HG03097 (cell line): ENCODE data around the gene RAB30.

Experiments used
- ATAC-seq: cut with Tn5 transposase; IDR thresholded peaks from one replicate; pipeline ENCODE4 v1.9.1; 2021; ENCODE audit not compliant: unreplicated experiment, low FRiP score

RAB30 gene

GRCh38 chr11:83072350-83073242, 899 bp upstream of the RAB30 start:
- ATAC-seq: no peak

- ATAC-seq: no peak
Measured at GRCh38 chr11:83070731-83071566, 748 bp downstream of the RAB30 start.

GRCh38 chr11:83070044-83070701, 1.5 kb downstream of the RAB30 start:
- ATAC-seq: no peak

- ATAC-seq: no peak
Measured at GRCh38 chr11:83069441-83070043, 2.2 kb downstream of the RAB30 start.

GRCh38 chr11:83068568-83068967, 3.1 kb downstream of the RAB30 start:
- no peak for ATAC-seq

GRCh38 chr11:83064011-83064410, 7.7 kb downstream of the RAB30 start:
- ATAC-seq: no peak

GRCh38 chr11:83063073-83063754, 8.5 kb downstream of the RAB30 start:
- peak; percentile 67 for ATAC-seq

- ATAC-seq: peak; percentile 72
Measured at GRCh38 chr11:83061883-83062282, 9.8 kb downstream of the RAB30 start.

GRCh38 chr11:83060965-83061364, 10.7 kb downstream of the RAB30 start:
- no peak for ATAC-seq

GRCh38 chr11:83057721-83058120, 14.0 kb downstream of the RAB30 start:
- no peak for ATAC-seq

- ATAC-seq: no peak
Measured at GRCh38 chr11:83056611-83057010, 15.1 kb downstream of the RAB30 start.

GRCh38 chr11:83056204-83056603, 15.5 kb downstream of the RAB30 start:
- ATAC-seq: no peak

GRCh38 chr11:83054904-83055380, 16.8 kb downstream of the RAB30 start:
- ATAC-seq: peak; percentile 49

- peak; percentile 89 for ATAC-seq
Measured at GRCh38 chr11:83054001-83054400, 17.7 kb downstream of the RAB30 start.

GRCh38 chr11:83051760-83052671, 19.7 kb downstream of the RAB30 start:
- ATAC-seq: no peak

GRCh38 chr11:83047515-83048225, 24.0 kb downstream of the RAB30 start:
- ATAC-seq: no peak

GRCh38 chr11:83046621-83047172, 25.0 kb downstream of the RAB30 start:
- ATAC-seq: no peak
